HL-60 (cell line): Measurements from ENCODE around the gene ATP1A2.

Experiments
- DNase-seq, 2 experiments: peaks; one replicate each; pipeline ENCODE4 v3.0.0-alpha.2; 2010 to 2020; ENCODE audit warnings: low read depth in 1 of 2, low spot score in 1 of 2
- H3K27ac ChIP-seq: fragments of 250-450 bp; sonication (Bioruptor Pico); replicated peaks from 2 replicates; pipeline ENCODE4 v1.5.1; 2020; ENCODE audit warnings: mild to moderate bottlenecking, moderate library complexity
- H3K27me3 ChIP-seq: fragments of 250-450 bp; sonication (Bioruptor Pico); 2 replicates; pipeline ENCODE4 v1.5.1; 2021; ENCODE audit warnings: mild to moderate bottlenecking, moderate library complexity; ENCODE audit not compliant: insufficient read depth, poor library complexity, severe bottlenecking
- H3K4me3 ChIP-seq: replicated peaks from 2 replicates; pipeline ENCODE4 v1.5.1; 2011; ENCODE audit warnings: mild to moderate bottlenecking, control low read depth, low read length; ENCODE audit not compliant: insufficient read depth
- CTCF ChIP-seq: IDR thresholded peaks from one replicate; pipeline ENCODE4 v1.5.1; 2011; ENCODE audit warnings: low read length, control low read depth, inconsistent platforms; ENCODE audit not compliant: insufficient read depth
- GABPA ChIP-seq: IDR thresholded peaks from 2 replicates; pipeline ENCODE4 v1.6.1; 2012; ENCODE audit warnings: low read depth
- POLR2AphosphoS5 ChIP-seq: IDR thresholded peaks from 2 replicates; pipeline ENCODE4 v1.6.1; 2012; ENCODE audit warnings: low read depth
- REST ChIP-seq: IDR thresholded peaks from 2 replicates; pipeline ENCODE4 v1.6.1; 2012; ENCODE audit warnings: low read depth; ENCODE audit not compliant: insufficient replicate concordance
- SPI1 ChIP-seq: IDR thresholded peaks from 2 replicates; pipeline ENCODE4 v1.6.1; 2012; ENCODE audit warnings: low read depth, mild to moderate bottlenecking, borderline replicate concordance

The ATP1A2 gene

GRCh38 chr1:160121388-160121787 lies 5.8 kb downstream of the ATP1A2 start:
- H3K27ac ChIP-seq: no peak overlapping the region
- H3K27me3 ChIP-seq: no peaks in the 10 kb centered on the region
- no peak overlapping the region for H3K4me3 ChIP-seq
- DNase-seq: no peak
- TF ChIP-seq POLR2AphosphoS5 (no peak), CTCF (no peak), REST (no peak), SPI1 (no peak), GABPA (no peak)

GRCh38 chr1:160122978-160123495 lies 7.5 kb downstream of the ATP1A2 start:
- no peak for TF ChIP-seq SPI1
- TF ChIP-seq POLR2AphosphoS5: no peak
- TF ChIP-seq CTCF: no peak
- TF ChIP-seq REST: no peak
- TF ChIP-seq GABPA: no peak
- Histone ChIP-seq H3K27me3 (no peaks in the 10 kb centered on the region), H3K4me3 (no peak overlapping the region), H3K27ac (no peak overlapping the region)
- DNase-seq: no peak

- no peak for DNase-seq
- Histone ChIP-seq H3K4me3 (no peak overlapping the region), H3K27me3 (no peaks in the 10 kb centered on the region), H3K27ac (no peak overlapping the region)
- no peak for TF ChIP-seq SPI1
- TF ChIP-seq POLR2AphosphoS5: no peak
- no peak for TF ChIP-seq GABPA
- TF ChIP-seq REST: no peak
- no peak for TF ChIP-seq CTCF
Observed at GRCh38 chr1:160123726-160124125, 8.2 kb downstream of the ATP1A2 start.
